ENCODE measurements around the gene EFNA1. TPM values are rescaled to one million over a fixed set of nuclear protein-coding genes. Genes with fewer than 3 reads are reported as not detected.

Gene EFNA1
- total and polyA plus RNA-seq, 2 of the 13 experiments (the other 11 are each of a cell fraction or from before 2014, with no cell fraction given), result 81.8 to 874 TPM

- no peak for TF ChIP-seq FUBP1 (CRISPR knock-in tag; IDR thresholded peaks at IDR 0.05; ENCODE audit: borderline replicate concordance)
- no peak for TF ChIP-seq SATB2 (CRISPR knock-in tag; IDR thresholded peaks at IDR 0.05)
- no peak for TF ChIP-seq BCLAF1 (IDR thresholded peaks at IDR 0.05)
- TF ChIP-seq ZNF761 (CRISPR knock-in tag; conservative IDR thresholded peaks at IDR 0.05), result no peak
- no peak for TF ChIP-seq EZH2 (conservative IDR thresholded peaks at IDR 0.05; ENCODE audit: low read depth, low read length)
- no peak for TF ChIP-seq ZMAT5 (CRISPR knock-in tag; IDR thresholded peaks at IDR 0.05; ENCODE audit: borderline replicate concordance, low read depth)
- TF ChIP-seq ARNTL (CRISPR knock-in tag; IDR thresholded peaks at IDR 0.05), result no peak
- no peak for TF ChIP-seq MAF1 (CRISPR knock-in tag; IDR thresholded peaks at IDR 0.05; ENCODE audit: borderline replicate concordance)
- no peak for TF ChIP-seq PLSCR1 (CRISPR knock-in tag; IDR thresholded peaks at IDR 0.05; ENCODE audit: borderline replicate concordance)
- TF ChIP-seq CBFB (CRISPR knock-in tag; IDR thresholded peaks at IDR 0.05), result no peak
Observed at GRCh38 chr1:155125511-155125945, 2.1 kb upstream of the EFNA1 start (continued).

Data from HepG2 (cell line).